ENCODE measurements around the gene ARGLU1. TPM values are rescaled to one million over a fixed set of nuclear protein-coding genes. Genes with fewer than 3 reads are reported as not detected.

The ARGLU1 gene, protein sequence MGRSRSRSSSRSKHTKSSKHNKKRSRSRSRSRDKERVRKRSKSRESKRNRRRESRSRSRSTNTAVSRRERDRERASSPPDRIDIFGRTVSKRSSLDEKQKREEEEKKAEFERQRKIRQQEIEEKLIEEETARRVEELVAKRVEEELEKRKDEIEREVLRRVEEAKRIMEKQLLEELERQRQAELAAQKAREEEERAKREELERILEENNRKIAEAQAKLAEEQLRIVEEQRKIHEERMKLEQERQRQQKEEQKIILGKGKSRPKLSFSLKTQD
- total RNA-seq, result 37.6 and 53.1 TPM in 2 replicates

DNA sequence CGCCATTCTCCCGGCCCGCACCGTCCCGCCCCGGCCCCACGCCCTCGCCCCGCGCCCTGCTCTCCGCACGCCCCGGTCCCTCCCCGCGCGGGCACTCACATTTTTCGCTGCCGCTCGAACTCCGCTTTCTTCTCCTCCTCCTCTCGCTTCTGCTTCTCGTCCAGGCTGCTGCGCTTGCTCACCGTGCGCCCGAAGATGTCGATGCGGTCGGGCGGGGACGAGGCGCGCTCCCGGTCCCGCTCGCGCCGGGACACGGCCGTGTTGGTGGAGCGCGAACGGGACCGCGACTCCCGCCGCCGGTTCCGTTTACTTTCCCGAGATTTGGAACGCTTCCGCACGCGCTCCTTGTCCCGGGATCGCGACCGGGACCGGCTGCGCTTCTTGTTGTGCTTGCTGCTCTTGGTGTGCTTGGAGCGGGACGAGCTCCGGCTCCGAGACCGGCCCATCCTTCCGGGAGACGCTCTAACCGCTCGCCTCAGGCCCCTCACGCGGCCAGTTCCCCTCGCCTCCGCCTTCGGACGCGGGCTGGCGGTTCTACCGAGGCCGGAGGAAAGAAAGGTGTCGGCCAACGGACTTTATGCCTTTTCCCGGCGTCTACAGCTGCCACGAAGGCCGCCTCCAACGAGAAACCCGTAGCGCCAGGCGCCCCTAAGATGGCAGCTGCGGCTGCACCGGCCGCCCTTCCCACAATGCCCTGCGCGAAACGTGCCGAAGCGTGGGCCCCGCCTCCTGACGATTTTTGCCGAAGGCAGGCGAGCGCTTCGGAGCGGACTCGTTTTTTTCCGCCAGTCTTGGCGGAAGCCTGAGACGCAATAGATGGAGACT lies at the start of gene ARGLU1:
Gene ARGLU1 (minus strand): TSS at position 664 of the 825 bp plus-strand sequence. CDS start 218 bp downstream, at position 446.

DNA sequence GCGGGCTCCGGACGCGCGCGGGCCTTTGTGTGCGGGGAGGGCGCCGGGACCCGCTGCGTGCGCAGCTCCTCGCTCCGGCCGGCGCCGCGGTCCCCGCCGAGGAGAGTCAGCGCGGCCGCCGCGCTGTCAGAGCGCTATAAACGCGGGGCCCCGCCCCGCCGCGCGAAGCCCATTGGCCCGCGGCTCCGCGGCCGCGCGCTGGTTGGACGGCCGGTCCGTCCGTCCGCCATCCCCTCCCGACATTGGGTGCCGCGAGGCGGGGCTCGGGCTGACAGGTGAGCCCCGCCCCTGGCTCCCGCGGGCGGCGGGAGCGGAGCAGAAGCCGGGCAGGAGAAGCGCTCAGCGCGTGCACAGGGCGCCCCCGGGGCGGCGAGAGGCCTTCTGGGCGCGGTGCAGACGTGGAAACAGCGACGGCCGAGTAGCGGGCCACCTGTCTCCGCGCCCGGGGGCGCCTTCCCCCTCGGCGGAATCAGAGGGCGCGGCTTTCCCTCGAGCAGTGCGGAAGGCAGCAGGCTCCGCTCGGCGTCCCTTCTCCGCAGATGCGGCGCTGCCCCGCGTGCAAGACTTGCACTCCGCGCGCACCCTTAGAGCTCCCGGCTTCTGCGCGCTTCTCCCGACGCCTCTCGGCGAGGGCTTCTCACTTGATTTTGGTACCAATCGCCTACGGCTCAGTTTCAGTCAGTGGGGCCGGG lies 32.2 kb downstream of the ARGLU1 start, which contains the start of gene EFNB2:
Gene EFNB2 (minus strand): TSS at position 111 of the 692 bp plus-strand sequence. CDS start 698 bp downstream, outside the sequence.

Other genes with a start within 250 kb of the ARGLU1 start
- 83.2 and 123 TPM in 2 replicates for gene EFNB2, start 32.5 kb downstream of the ARGLU1 start, total RNA-seq

Data from dermis lymphatic vessel endothelial cell (primary cell).